C1 segment of cervical spinal cord (tissue), 14 donors: Measurements from ENCODE around the gene LDLR.
"Not testable (repeated sequence)": the region's sequence is repeated elsewhere in the genome, so short reads cannot be mapped to it uniquely, and the experiment has no call there.

Experiments
- DNase-seq, 14 donors: peaks; one replicate each; lab custom pipeline; 2025; lab: John Stamatoyannopoulos, UW

Gene LDLR

GRCh38 chr19:11105014-11105636 lies 15.9 kb downstream of the LDLR start:
- no peak for DNase-seq

GRCh38 chr19:11106477-11106876 lies 17.2 kb downstream of the LDLR start:
- DNase-seq = no peak

- no peak for DNase-seq
Observed at GRCh38 chr19:11108746-11109145, 19.5 kb downstream of the LDLR start.

GRCh38 chr19:11111117-11111770 lies 22.0 kb downstream of the LDLR start:
- no peak for DNase-seq

GRCh38 chr19:11111771-11112144 lies 22.5 kb downstream of the LDLR start:
- DNase-seq = no peak

- DNase-seq = no peak
Observed at GRCh38 chr19:11113140-11113708, 24.0 kb downstream of the LDLR start.

- DNase-seq = no peak
Observed at GRCh38 chr19:11115042-11115441, 25.8 kb downstream of the LDLR start.

- DNase-seq = no peak
Observed at GRCh38 chr19:11115895-11116446, 26.7 kb downstream of the LDLR start.

- DNase-seq = no peak
Observed at GRCh38 chr19:11116507-11116906, 27.2 kb downstream of the LDLR start.

- not testable (repeated sequence) for DNase-seq
Observed at GRCh38 chr19:11121963-11122362, 32.7 kb downstream of the LDLR start.

GRCh38 chr19:11123114-11123513 lies 33.9 kb downstream of the LDLR start:
- no peak for DNase-seq

GRCh38 chr19:11124157-11124556 lies 34.9 kb downstream of the LDLR start:
- not testable (repeated sequence) for DNase-seq

GRCh38 chr19:11125994-11126685 lies 36.9 kb downstream of the LDLR start:
- DNase-seq = peak in 10 of 14 donors; percentile 3 to 53 (median 40)

GRCh38 chr19:11127905-11128304 lies 38.6 kb downstream of the LDLR start:
- DNase-seq = no peak

- peak in 11 of 14 donors; percentile 11 to 66 (median 32) for DNase-seq
Observed at GRCh38 chr19:11130824-11131455, 41.7 kb downstream of the LDLR start.

GRCh38 chr19:11131471-11131870 lies 42.2 kb downstream of the LDLR start:
- DNase-seq = no peak

- no peak for DNase-seq
Observed at GRCh38 chr19:11136400-11137101, 47.3 kb downstream of the LDLR start.

GRCh38 chr19:11137542-11138384 lies 48.5 kb downstream of the LDLR start:
- peak in 13 of 14 donors; percentile 35 to 79 (median 58) for DNase-seq

GRCh38 chr19:11138601-11139300 lies 49.5 kb downstream of the LDLR start:
- DNase-seq = peak in 6 of 14 donors; percentile 2 to 68 (median 26)
